Panc1 (cell line): ENCODE data around the gene PELI2. TPM values are rescaled to one million over a fixed set of nuclear protein-coding genes. Genes with fewer than 3 reads are reported as not detected.

ENCODE experiments used
- ATAC-seq: fragments of 200-7000 bp; cut with Tn5 transposase; 2 replicates; pipeline ENCODE4 v1.9.1; 2020; ENCODE audit warnings: mild to moderate bottlenecking, moderate library complexity
- BruUV-seq: library from RNA; stranded (reverse); fragments of 400-500 nt; replicated peaks from 2 replicates; lab custom pipeline; 2021; lab: Mats Ljungman, UMichigan
- CTCF ChIA-PET: fragments of 300-600 bp; sonication (Branson Sonifier 250); formaldehyde crosslinking; loops from one replicate; lab custom pipeline; 2022; ENCODE audit warnings: antibody characterized with exemption; lab: Charles Lee
- POLR2A ChIA-PET: fragments of 300-600 bp; sonication (Branson Sonifier 250); formaldehyde crosslinking; loops from one replicate; lab custom pipeline; 2022; ENCODE audit warnings: antibody characterized with exemption; lab: Charles Lee
- DNase-seq: peaks from one replicate; pipeline ENCODE4 v3.0.0-alpha.2; 2010; ENCODE audit warnings: low read depth, low spot score
- H3K27ac ChIP-seq: 2 replicates; pipeline ENCODE4 v1.5.1; 2011; ENCODE audit warnings: mild to moderate bottlenecking, low read length, inconsistent platforms
- H3K27me3 ChIP-seq: fragments of 200-500 bp; sonication (Bioruptor generic); 2 replicates; pipeline ENCODE4 v1.6.0; 2014; ENCODE audit warnings: low read length, inconsistent platforms; ENCODE audit not compliant: control insufficient read depth, insufficient read depth
- H3K36me3 ChIP-seq: fragments of 200-500 bp; sonication (Bioruptor generic); 2 replicates; pipeline ENCODE4 v1.5.1; 2014; ENCODE audit warnings: inconsistent platforms, mild to moderate bottlenecking, low read length, moderate library complexity; ENCODE audit not compliant: control insufficient read depth, insufficient read depth
- H3K4me1 ChIP-seq: 2 replicates; pipeline ENCODE4 v1.5.1; 2011; ENCODE audit warnings: inconsistent platforms, mild to moderate bottlenecking, low read length, moderate library complexity; ENCODE audit not compliant: control insufficient read depth, insufficient read depth
- H3K4me3 ChIP-seq, 2 experiments: 2 replicates each; pipeline ENCODE4 v1.5.1; 2011 to 2012; ENCODE audit warnings: low read depth in 2 of 2, low read length in 2 of 2, mild to moderate bottlenecking in 2 of 2, inconsistent platforms in 1 of 2, moderate library complexity in 1 of 2
- H3K9me3 ChIP-seq: fragments of 200-500 bp; sonication (Bioruptor generic); 2 replicates; pipeline ENCODE4 v1.5.1; 2014; ENCODE audit warnings: low read depth, mild to moderate bottlenecking, inconsistent platforms, low read length, moderate library complexity; ENCODE audit not compliant: control insufficient read depth, insufficient read depth
- POLR2AphosphoS5 ChIP-seq: IDR thresholded peaks from 2 replicates; pipeline ENCODE4 v1.6.1; 2012; ENCODE audit warnings: mild to moderate bottlenecking, low read depth, low read length, moderate library complexity
- SIN3A ChIP-seq: IDR thresholded peaks from 2 replicates; pipeline ENCODE4 v1.6.1; 2012; ENCODE audit warnings: low read depth, mild to moderate bottlenecking, low read length, moderate library complexity, borderline replicate concordance; ENCODE audit not compliant: insufficient read depth
- TCF7L2 ChIP-seq: IDR thresholded peaks from 2 replicates; pipeline ENCODE4 v1.6.1; 2011; ENCODE audit warnings: mild to moderate bottlenecking, low read depth, low read length, inconsistent platforms
- in situ Hi-C: cut with HindIII; loops from 2 replicates; pipeline ENCODE4 v1.10.0; 2016; ENCODE audit warnings: low sequenced_read_pairs, low pct_unique_long_range_greater_than_20kb
- intact Hi-C: fragments of 100-400 bp; cut with micrococcal nuclease; formaldehyde crosslinking; loops from one replicate; pipeline ENCODE4 v1.10.0; 2022; ENCODE audit not compliant: unreplicated experiment
- total RNA-seq: library from RNA; stranded (reverse); gene quantifications from one replicate; pipeline ENCODE4 v1.2.1, GENCODE V29; 2021; ENCODE audit not compliant: unreplicated experiment
- TF ChIP-seq, protein P1 (sequence below): fragments of 450-650 bp; IDR thresholded peaks from 2 replicates; pipeline ENCODE4 v1.5.1; 2017; ENCODE audit warnings: mild to moderate bottlenecking
- TF ChIP-seq, protein P2 (sequence below), 2 experiments: IDR thresholded peaks; 2 replicates each; pipeline ENCODE4 v1.6.1; 2011 to 2012; ENCODE audit warnings: low read depth in 2 of 2, control low read depth in 1 of 2, low read length in 1 of 2, mild to moderate bottlenecking in 1 of 2, moderate library complexity in 1 of 2; ENCODE audit not compliant: insufficient read depth in 1 of 2

The PELI2 gene
- total RNA-seq, 1 experiment from 2014 or later, result 0.28 TPM

DNA sequence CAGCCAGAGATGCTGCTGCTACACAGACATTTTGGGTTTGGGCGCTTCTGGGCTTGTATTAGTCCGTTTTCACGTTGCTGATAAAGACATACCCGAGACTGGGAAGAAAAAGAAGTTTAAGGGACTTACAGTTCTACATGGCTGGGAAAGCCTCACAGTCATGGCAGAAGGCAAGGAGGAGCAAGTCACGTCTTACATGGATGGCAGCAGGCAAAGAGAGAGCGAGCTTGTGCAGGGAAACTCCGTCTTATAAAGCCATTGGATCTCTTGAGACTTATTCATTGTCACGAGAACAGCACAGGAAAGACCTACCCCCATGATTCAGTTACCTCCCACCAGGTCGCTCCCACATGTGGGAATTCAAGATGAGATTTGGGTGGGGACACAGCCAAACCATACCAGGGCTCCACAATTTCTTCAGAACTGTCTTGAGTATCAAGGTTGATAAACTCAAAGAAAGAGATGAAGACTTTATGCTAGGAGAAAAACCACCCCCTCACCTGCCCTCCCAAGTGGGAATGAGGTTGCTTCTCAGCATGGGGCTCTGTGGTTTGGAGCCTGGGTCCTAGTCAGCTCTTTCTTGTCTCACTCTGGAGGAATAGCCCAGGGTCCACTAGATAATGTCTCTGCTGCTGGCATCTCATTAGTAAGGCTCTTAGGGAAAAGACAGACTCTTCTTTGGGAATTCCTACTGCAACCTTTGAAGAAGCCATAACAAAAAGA, 200.3 kb downstream of the PELI2 start:
- no peaks in the 10 kb centered on the region for H3K4me1 ChIP-seq
- POLR2A ChIA-PET, result no interaction called here
- H3K36me3 ChIP-seq, result no peaks in the 10 kb centered on the region
- H3K4me3 ChIP-seq, result no peak overlapping the region
- intact Hi-C loops, result no loop called here
- DNase-seq (no peak), ATAC-seq (no peak)
- H3K27me3 ChIP-seq, result peaks cover 2% of the 10 kb centered on the region
- in situ Hi-C loops, result no loop called here
- CTCF ChIA-PET, result no interaction called here
- H3K27ac ChIP-seq, result no peak overlapping the region
- no peaks in the 10 kb centered on the region for H3K9me3 ChIP-seq
- no peak for TF ChIP-seq POLR2AphosphoS5
- TF ChIP-seq, protein P1, sequence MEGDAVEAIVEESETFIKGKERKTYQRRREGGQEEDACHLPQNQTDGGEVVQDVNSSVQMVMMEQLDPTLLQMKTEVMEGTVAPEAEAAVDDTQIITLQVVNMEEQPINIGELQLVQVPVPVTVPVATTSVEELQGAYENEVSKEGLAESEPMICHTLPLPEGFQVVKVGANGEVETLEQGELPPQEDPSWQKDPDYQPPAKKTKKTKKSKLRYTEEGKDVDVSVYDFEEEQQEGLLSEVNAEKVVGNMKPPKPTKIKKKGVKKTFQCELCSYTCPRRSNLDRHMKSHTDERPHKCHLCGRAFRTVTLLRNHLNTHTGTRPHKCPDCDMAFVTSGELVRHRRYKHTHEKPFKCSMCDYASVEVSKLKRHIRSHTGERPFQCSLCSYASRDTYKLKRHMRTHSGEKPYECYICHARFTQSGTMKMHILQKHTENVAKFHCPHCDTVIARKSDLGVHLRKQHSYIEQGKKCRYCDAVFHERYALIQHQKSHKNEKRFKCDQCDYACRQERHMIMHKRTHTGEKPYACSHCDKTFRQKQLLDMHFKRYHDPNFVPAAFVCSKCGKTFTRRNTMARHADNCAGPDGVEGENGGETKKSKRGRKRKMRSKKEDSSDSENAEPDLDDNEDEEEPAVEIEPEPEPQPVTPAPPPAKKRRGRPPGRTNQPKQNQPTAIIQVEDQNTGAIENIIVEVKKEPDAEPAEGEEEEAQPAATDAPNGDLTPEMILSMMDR, result no peak
- no peak for TF ChIP-seq SIN3A
- no peak for TF ChIP-seq TCF7L2
- TF ChIP-seq, protein P2, sequence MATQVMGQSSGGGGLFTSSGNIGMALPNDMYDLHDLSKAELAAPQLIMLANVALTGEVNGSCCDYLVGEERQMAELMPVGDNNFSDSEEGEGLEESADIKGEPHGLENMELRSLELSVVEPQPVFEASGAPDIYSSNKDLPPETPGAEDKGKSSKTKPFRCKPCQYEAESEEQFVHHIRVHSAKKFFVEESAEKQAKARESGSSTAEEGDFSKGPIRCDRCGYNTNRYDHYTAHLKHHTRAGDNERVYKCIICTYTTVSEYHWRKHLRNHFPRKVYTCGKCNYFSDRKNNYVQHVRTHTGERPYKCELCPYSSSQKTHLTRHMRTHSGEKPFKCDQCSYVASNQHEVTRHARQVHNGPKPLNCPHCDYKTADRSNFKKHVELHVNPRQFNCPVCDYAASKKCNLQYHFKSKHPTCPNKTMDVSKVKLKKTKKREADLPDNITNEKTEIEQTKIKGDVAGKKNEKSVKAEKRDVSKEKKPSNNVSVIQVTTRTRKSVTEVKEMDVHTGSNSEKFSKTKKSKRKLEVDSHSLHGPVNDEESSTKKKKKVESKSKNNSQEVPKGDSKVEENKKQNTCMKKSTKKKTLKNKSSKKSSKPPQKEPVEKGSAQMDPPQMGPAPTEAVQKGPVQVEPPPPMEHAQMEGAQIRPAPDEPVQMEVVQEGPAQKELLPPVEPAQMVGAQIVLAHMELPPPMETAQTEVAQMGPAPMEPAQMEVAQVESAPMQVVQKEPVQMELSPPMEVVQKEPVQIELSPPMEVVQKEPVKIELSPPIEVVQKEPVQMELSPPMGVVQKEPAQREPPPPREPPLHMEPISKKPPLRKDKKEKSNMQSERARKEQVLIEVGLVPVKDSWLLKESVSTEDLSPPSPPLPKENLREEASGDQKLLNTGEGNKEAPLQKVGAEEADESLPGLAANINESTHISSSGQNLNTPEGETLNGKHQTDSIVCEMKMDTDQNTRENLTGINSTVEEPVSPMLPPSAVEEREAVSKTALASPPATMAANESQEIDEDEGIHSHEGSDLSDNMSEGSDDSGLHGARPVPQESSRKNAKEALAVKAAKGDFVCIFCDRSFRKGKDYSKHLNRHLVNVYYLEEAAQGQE (IDR thresholded peaks at IDR 0.05; ENCODE audit: insufficient read depth in 1 of 2, low read depth in 2 of 2, low read length in 1 of 2), result no peak
- BruUV-seq, result no TSS peak

DNA sequence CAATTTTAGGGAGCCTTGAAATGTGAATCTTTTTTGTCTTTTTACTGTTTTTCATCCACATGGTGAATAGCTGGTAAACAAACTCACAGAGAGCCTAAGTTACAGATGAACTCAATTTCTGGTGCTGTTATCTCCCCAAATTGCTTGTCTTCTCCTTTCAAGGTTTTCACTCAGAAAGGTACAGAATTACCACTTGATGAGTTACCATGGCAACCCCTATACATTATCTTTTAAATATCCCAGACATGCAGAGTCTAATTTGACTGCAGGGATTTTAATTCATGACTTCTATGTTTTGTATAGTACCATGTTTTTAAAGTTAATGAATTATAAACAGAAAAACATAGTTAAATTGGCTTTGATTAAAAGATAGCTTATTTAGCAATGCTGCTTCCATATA, 203.7 kb downstream of the PELI2 start:
- intact Hi-C loops, result loop anchor here (2.0 kb wide), 1 partner anchor 57 kb away; no protein-coding TSS in a partner anchor
- H3K27me3 ChIP-seq, result peaks cover 4% of the 10 kb centered on the region

More for the DNA sequence above, 203.7 kb downstream of the PELI2 start:
- BruUV-seq, result no TSS peak
- no peaks in the 10 kb centered on the region for H3K9me3 ChIP-seq
- in situ Hi-C loops, result no loop called here
- no peaks in the 10 kb centered on the region for H3K36me3 ChIP-seq
- no peak for DNase-seq
- TF ChIP-seq TCF7L2, result no peak
- TF ChIP-seq, protein P2 (IDR thresholded peaks at IDR 0.05; ENCODE audit: insufficient read depth in 1 of 2, low read depth in 2 of 2, low read length in 1 of 2), result no peak
- no peak for TF ChIP-seq POLR2AphosphoS5
- no peak for TF ChIP-seq SIN3A
- TF ChIP-seq, protein P1, result no peak
- no peak for ATAC-seq
- ChIA-PET CTCF (no interaction called here), POLR2A (no interaction called here)
- no peak overlapping the region for H3K27ac ChIP-seq
- no peaks in the 10 kb centered on the region for H3K4me1 ChIP-seq
- no peak overlapping the region for H3K4me3 ChIP-seq
